ENCODE measurements around the gene PARD3. TPM values are rescaled to one million over a fixed set of nuclear protein-coding genes. Genes with fewer than 3 reads are reported as not detected.

Gene PARD3
- total and polyA plus RNA-seq, 2 experiments from 2014 or later: 6.3 to 21.2 TPM

DNA sequence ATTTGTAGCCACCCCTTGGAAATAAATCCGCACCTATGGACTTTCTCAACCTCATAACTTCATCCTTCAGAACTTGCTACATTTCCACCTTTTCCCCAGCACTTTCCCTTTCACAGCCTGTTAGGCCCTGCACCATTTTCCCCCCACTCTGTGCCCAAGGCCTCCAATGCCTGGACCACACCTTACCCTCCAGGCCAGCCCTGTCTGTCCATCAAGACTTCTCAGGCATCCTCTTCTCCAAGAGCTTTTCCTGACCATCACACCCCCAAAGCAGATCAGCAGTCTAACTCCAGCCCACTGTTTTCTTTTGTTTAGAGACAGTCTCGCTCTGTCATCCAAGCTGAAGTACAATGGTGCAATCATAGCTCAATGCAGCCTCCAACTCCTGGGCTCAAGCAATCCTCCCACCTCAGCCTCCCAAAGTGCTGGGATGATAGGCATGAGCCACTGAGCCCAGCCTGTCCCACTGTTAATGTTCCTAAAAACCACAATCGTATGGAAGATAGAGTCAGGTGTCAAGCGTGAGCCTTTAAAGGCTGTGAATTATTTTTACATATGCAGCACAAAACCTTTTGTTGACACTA, 116.8 kb downstream of the PARD3 start:
- 0 out of 2 replicates have a peak, but pooled peaks cover 5% of the 10 kb centered on the region for H4K20me1 ChIP-seq (ENCODE audit: insufficient read depth)
- H3K27ac ChIP-seq: no peak overlapping the region
- H3K9me3 ChIP-seq (ENCODE audit: low read depth): no peaks in the 10 kb centered on the region
- peaks cover 58% of the 10 kb centered on the region for H3K79me2 ChIP-seq (ENCODE audit: insufficient read depth)
- H3K27me3 ChIP-seq (replicated peaks; ENCODE audit: insufficient read depth): no peaks in the 10 kb centered on the region
- H3K4me2 ChIP-seq (ENCODE audit: unreplicated experiment): peak overlapping the region; percentile 54
- in situ Hi-C loops (cut with MboI): no loop called here
- no peak overlapping the region for H3K9ac ChIP-seq
- no peaks in the 10 kb centered on the region for H3K9me2 ChIP-seq (ENCODE audit: insufficient read depth)
- WGBS, 2 experiments (ENCODE audit: low coverage in 1 of 2, low lambda C conversion rate in 2 of 2, missing lambda C conversion rate in 2 of 2): 98% methylated on average over 4 of the region's 4 CpGs
- H3K4me3 ChIP-seq: no peak overlapping the region
- H2AFZ ChIP-seq: no peak overlapping the region
- TF ChIP-seq EZH2phosphoT487 (IDR thresholded peaks at IDR 0.05; ENCODE audit: insufficient read depth, low read depth) (no peak), EZH2 (IDR thresholded peaks at IDR 0.05; ENCODE audit: insufficient read depth, poor library complexity, severe bottlenecking) (no peak)
- H3K36me3 ChIP-seq (ENCODE audit: low read depth): no peaks in the 10 kb centered on the region
- H3K4me1 ChIP-seq (ENCODE audit: insufficient read depth): peaks cover 27% of the 10 kb centered on the region
- no peak for DNase-seq
- peaks cover 28% of the 10 kb centered on the region for H3F3A ChIP-seq (ENCODE audit: insufficient read depth)

DNA sequence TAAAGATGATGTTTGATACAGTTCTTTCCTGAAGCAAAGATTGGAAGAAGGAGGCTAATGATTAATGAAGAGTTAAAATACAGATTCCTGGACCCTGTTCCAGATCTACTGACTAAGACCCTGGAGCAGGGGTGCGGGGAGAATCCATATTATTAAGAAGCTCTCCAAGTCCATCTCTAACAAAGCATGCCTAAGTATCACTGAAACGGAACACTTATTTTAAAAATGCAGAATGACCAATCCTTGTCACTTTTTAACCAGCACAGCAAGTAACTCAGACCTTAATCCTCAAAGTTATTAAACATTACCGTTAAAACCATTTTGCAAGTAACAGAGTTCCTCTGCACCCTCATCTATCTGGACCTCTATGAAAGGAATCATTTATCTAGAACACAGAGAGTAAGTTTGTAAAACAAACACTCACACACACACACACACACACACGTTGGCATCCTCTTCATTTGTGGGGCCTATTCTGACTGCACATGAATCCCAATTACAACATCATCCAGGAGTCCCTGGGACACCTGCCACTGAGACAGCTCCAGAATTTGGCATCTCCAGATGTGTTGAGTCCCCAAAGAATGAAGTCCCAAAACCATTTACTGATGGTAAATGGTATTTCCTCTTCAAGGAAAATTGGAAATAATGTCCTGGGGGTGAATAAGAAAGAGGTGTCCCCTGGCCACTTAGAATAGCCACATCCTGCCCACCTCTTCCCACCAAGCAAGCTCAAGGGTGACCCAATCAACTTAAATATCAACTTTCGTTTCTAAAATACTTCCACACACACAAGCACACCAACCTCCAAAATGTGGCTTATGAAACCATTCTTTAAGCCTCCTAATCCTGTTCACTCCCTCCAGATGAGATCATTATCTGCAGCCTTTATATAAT, 117.5 kb downstream of the PARD3 start:
- 80 to 89% methylated on average over 5 of the region's 5 CpGs for WGBS, 2 experiments (ENCODE audit: low coverage in 1 of 2, low lambda C conversion rate in 2 of 2, missing lambda C conversion rate in 2 of 2)
- Histone ChIP-seq H3K79me2 (ENCODE audit: insufficient read depth) (peaks cover 51% of the 10 kb centered on the region), H3K27ac (no peak overlapping the region), H4K20me1 (ENCODE audit: insufficient read depth) (0 out of 2 replicates have a peak, but pooled peaks cover 5% of the 10 kb centered on the region), H3K4me1 (ENCODE audit: insufficient read depth) (peaks cover 27% of the 10 kb centered on the region), H3K4me3 (no peak overlapping the region), H3K9ac (no peak overlapping the region), H3K9me3 (ENCODE audit: low read depth) (no peaks in the 10 kb centered on the region), H2AFZ (no peak overlapping the region), H3K27me3 (replicated peaks; ENCODE audit: insufficient read depth) (no peaks in the 10 kb centered on the region), H3K9me2 (ENCODE audit: insufficient read depth) (no peaks in the 10 kb centered on the region), H3K4me2 (ENCODE audit: unreplicated experiment) (no peak overlapping the region), H3F3A (ENCODE audit: insufficient read depth) (peaks cover 28% of the 10 kb centered on the region), H3K36me3 (ENCODE audit: low read depth) (no peaks in the 10 kb centered on the region)
- in situ Hi-C loops (cut with MboI): no loop called here
- DNase-seq: no peak
- TF ChIP-seq EZH2phosphoT487 (IDR thresholded peaks at IDR 0.05; ENCODE audit: insufficient read depth, low read depth) (no peak), EZH2 (IDR thresholded peaks at IDR 0.05; ENCODE audit: insufficient read depth, poor library complexity, severe bottlenecking) (no peak)

DNA sequence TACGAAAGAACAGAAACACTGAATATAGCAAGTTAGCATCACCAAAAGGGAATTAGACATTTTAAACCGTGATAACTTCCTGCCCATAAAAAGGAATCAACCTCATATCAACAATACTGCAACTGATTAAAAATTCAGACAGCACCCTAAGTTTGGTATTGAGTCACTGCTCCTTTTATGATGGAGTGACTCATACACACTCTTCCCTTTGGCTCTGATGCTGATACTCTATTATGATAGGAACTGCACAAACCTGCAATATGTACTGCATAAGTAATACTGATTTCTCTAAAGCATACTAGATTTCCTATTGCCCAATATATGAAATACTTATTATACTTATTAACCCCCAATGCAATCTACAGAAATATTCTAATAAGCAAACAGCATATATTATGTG, 118.7 kb downstream of the PARD3 start:
- H4K20me1 ChIP-seq (ENCODE audit: insufficient read depth): 0 out of 2 replicates have a peak, but pooled peaks cover 5% of the 10 kb centered on the region
- peak overlapping the region; percentile 5 for H3K4me2 ChIP-seq (ENCODE audit: unreplicated experiment)
- no peaks in the 10 kb centered on the region for H3K36me3 ChIP-seq (ENCODE audit: low read depth)
- in situ Hi-C loops (cut with MboI): no loop called here
- H3K27me3 ChIP-seq (replicated peaks; ENCODE audit: insufficient read depth): no peaks in the 10 kb centered on the region
- H3K9me3 ChIP-seq (ENCODE audit: low read depth): no peaks in the 10 kb centered on the region
- H3K9me2 ChIP-seq (ENCODE audit: insufficient read depth): no peaks in the 10 kb centered on the region
- no peak overlapping the region for H3K9ac ChIP-seq
- H3K4me1 ChIP-seq (ENCODE audit: insufficient read depth): peaks cover 27% of the 10 kb centered on the region
- peaks cover 45% of the 10 kb centered on the region for H3K79me2 ChIP-seq (ENCODE audit: insufficient read depth)
- no peak for TF ChIP-seq EZH2phosphoT487 (IDR thresholded peaks at IDR 0.05; ENCODE audit: insufficient read depth, low read depth)
- TF ChIP-seq EZH2 (IDR thresholded peaks at IDR 0.05; ENCODE audit: insufficient read depth, poor library complexity, severe bottlenecking): no peak
- no peak overlapping the region for H3K4me3 ChIP-seq
- DNase-seq: peak; percentile 80
- H3F3A ChIP-seq (ENCODE audit: insufficient read depth): peaks cover 28% of the 10 kb centered on the region
- no peak overlapping the region for H2AFZ ChIP-seq
- no peak overlapping the region for H3K27ac ChIP-seq
- 44 to 56% methylated on average over 2 of the region's 2 CpGs for WGBS, 2 experiments (ENCODE audit: low coverage in 1 of 2, low lambda C conversion rate in 2 of 2, missing lambda C conversion rate in 2 of 2)

DNA sequence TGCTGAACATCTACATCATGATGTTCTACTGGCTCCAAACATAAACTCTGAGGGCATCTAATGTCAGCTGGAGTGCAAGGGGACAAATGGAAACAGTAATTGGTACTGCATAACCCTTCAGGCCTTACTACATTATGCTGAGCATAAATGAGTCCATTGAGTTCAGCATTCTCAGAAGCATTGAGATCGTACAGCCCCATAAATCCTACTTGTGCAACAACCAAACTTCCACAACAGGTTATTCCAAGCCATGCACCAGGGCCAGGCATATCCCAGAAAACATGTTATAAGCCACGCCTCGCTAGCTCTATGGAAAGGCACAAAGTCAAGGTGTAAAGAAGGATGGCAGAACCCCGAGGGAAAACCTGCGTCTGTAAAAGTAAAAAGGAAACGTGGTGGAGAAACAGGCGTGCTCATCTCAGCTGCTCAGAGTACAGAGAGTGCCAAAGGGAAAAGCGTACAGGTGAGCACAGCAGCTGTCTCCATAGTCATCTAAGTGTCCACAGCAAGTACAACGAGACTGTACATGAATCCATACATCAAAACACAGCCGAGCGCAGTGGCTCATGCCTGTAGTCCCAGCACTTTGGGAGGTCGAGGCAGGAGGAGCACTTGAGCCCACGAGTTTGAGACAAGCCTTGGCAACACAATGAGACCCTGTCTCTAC, 124.6 kb downstream of the PARD3 start:
- no peak for DNase-seq
- 94 to 95% methylated on average over 13 of the region's 13 CpGs for WGBS, 2 experiments (ENCODE audit: low coverage in 1 of 2, low lambda C conversion rate in 2 of 2, missing lambda C conversion rate in 2 of 2)
- H3K9ac ChIP-seq: no peak overlapping the region
- H3F3A ChIP-seq (ENCODE audit: insufficient read depth): 0 out of 2 replicates have a peak, but pooled peaks cover 1% of the 10 kb centered on the region
- H3K9me2 ChIP-seq (ENCODE audit: insufficient read depth): no peaks in the 10 kb centered on the region
- no peaks in the 10 kb centered on the region for H3K36me3 ChIP-seq (ENCODE audit: low read depth)
- in situ Hi-C loops (cut with MboI): no loop called here
- H2AFZ ChIP-seq: no peak overlapping the region
- H3K27ac ChIP-seq: no peak overlapping the region
- no peaks in the 10 kb centered on the region for H3K9me3 ChIP-seq (ENCODE audit: low read depth)
- H3K4me2 ChIP-seq (ENCODE audit: unreplicated experiment): no peak overlapping the region
- no peaks in the 10 kb centered on the region for H3K27me3 ChIP-seq (replicated peaks; ENCODE audit: insufficient read depth)
- peaks cover 42% of the 10 kb centered on the region for H3K79me2 ChIP-seq (ENCODE audit: insufficient read depth)
- TF ChIP-seq EZH2phosphoT487 (IDR thresholded peaks at IDR 0.05; ENCODE audit: insufficient read depth, low read depth): no peak
- TF ChIP-seq EZH2 (IDR thresholded peaks at IDR 0.05; ENCODE audit: insufficient read depth, poor library complexity, severe bottlenecking): no peak
- peaks cover 9% of the 10 kb centered on the region for H3K4me1 ChIP-seq (ENCODE audit: insufficient read depth)
- H3K4me3 ChIP-seq: no peak overlapping the region
- no peaks in the 10 kb centered on the region for H4K20me1 ChIP-seq (ENCODE audit: insufficient read depth)
